HG02943 (cell line): ENCODE data around the gene BCLAF1.
"Not testable (repeated sequence)": the region's sequence is repeated elsewhere in the genome, so short reads cannot be mapped to it uniquely, and the experiment has no call there.

Experiments
- ATAC-seq: cut with Tn5 transposase; IDR thresholded peaks from one replicate; pipeline ENCODE4 v1.9.1; 2021; ENCODE audit warnings: mild to moderate bottlenecking, low read depth, moderate library complexity; ENCODE audit not compliant: unreplicated experiment

The BCLAF1 gene

DNA sequence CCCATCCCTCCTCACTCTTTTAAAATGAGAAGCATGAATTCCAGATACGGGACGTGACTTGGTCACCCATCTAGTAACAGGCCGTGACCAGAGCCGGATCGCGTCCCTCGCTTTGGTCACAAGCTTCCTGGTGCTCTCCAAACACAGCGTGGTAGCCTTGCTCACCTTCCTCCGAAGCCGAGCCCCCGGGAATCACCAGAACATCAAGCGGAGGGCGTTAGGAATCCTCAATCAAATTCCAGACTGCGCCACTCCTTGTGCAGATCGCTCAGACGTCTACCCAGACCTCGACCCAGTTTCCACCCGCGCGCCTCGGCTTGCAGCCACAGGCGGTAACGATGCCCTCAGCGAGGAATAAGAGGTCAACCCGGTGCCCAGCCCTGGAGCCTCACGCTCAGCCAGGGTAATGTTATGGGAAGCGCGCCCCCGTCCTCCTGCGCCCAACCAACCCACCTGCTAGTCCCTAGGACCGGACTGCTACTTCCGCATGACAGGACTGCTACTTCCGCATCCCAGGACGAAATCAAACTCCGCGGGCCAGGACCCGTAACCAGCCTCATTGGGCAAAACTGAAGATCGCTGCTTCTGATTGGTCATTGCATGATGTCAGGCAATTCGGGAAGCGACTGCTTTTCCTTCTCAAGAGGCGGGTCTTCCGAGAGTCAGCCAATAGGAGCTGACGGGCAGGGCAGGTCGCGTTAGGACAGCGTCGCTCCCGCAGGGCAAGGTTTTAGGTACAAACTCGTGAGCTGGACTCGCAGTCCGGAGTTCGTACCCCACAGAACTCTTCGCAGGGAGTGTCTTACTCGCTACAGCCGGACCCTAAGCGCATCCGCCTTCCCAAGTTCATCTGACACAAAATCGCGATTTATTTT lies 39.6 kb downstream of the BCLAF1 start, which contains the start of gene MTFR2:
Gene MTFR2, minus strand, starts transcription at position 501 of the 875 bp plus-strand sequence. CDS start 1,212 bp downstream, outside the sequence.
- ATAC-seq, result peak; percentile 97

DNA sequence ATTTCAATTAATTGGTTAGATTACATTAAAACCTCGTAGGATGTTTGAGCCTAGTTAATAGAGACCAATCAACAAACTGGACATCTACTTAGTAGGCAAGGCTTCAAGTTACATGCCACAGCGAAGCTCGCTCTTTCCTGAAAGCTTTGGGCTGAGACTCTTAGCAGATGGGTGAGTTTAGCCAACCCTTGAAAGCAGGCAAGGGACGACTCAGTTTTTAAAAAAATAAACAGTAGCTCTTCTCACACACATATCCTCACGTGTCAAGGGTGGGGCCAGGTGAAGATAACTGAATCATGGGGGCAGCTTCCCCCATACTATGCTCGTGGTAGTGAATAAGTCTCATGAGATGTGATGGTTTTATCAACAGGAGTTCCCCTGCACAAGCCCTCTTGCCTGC lies 40.3 kb downstream of the BCLAF1 start:
- ATAC-seq, result no peak

- no peak for ATAC-seq
Measured at GRCh38 chr6:136244061-136244616, 45.5 kb downstream of the BCLAF1 start.

GRCh38 chr6:136236466-136237293 lies 53.0 kb downstream of the BCLAF1 start:
- ATAC-seq, result no peak

DNA sequence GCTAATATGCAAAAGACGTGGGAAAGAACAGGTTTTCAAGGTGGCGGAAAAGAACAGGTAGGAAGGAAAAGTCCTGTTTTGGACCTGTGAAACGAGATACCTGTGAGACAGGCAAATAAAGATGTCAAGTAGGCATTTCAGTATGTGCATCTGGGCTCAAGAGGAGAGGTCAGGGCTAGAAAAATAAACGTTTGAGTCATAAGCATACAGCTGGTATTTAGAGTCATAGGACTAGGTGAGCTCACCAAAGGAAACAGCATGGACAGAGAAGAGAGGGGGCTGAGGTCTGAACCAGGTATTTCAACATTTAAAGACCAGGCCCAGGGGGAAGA lies 54.4 kb downstream of the BCLAF1 start:
- no peak for ATAC-seq

- ATAC-seq, result no peak
Measured at GRCh38 chr6:136232701-136233100, 56.9 kb downstream of the BCLAF1 start.

DNA sequence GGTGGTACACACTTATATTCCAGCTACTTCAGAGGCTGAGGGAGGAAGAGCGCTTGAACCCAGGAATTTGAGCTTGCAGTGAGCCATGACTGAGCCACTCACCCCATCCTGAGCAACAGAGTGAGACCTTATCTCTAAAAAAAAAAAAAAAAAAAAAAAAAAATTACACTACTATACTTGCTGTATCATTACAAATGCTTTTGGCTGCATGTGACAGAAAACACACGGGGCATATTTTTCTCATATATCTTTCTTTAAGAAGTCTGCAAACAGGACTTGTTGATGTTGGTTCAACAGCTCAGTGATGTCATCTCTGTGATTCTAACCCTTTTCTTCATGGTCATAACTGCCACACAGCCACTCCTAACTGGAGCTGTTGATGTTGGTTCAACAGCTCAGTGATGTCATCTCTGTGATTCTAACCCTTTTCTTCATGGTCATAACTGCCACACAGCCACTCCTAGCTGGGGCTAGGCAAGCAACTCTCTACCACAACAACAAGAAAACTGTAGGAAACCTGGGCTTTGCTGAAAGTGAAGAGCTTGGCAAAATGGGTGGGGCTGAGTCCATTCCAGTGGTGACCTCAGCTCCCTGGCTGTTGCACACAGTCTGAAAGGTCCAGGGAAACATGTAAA lies 59.3 kb downstream of the BCLAF1 start:
- ATAC-seq, result no peak

DNA sequence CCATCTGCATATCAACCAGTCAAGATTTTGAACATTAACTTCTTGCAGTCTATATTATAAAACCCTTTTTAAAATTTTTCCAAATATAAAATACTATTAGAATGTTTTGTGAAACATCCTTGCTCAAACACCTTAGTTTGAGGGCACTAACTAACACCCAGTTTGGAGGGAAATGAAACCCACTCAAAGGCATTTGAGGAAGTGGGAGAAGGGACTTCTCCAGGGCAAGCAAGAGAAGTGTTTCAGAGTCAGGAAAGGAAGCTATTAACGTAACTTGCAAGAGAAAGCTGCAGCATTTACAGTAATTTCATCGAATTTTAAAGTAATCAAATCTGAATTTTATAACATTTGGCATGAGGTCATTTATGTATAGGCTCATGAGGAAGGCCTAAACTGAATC lies 60.8 kb downstream of the BCLAF1 start:
- ATAC-seq, result no peak

- no peak for ATAC-seq
Measured at GRCh38 chr6:136226674-136227377, 62.8 kb downstream of the BCLAF1 start.

GRCh38 chr6:136226027-136226673 lies 63.5 kb downstream of the BCLAF1 start:
- peak; percentile 73 for ATAC-seq

DNA sequence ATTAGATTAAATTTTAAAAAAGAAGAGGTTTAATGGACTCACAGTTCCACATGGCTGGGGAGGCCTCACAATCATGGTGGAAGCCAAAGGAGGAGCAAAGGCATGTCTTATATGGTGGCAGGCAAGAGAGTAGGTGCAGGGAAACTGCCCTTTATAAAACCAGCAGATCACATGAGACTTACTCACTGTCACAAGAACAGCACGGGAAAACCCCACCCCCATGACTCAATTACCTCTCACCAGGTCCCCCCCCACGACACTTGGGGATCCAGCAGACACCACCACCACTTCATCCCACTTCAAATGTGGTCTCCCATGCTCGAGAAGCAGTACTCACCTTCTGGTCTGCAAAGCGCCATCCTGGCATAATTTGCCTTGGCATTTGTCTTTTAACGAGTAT lies 64.2 kb downstream of the BCLAF1 start:
- ATAC-seq, result no peak

DNA sequence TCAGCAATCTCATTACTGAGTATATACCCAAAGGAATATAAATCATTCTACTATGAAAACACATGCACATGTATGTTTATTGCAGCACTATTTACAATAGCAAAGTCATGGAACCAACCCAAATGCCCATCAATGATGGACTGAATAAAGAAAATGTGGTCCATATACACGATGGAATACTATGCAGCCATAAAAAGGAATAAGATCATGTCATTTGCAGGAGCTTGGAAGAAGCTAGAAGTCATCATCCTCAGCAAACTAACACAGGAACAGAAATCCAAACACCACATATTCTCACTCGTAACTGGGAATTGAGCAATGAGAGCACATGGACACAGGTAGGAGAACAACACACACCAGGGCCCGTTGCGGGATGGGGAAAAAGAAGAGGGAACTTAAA lies 64.7 kb downstream of the BCLAF1 start:
- not testable (repeated sequence) for ATAC-seq

GRCh38 chr6:136216503-136217401 lies 72.9 kb downstream of the BCLAF1 start:
- no peak for ATAC-seq

- ATAC-seq, result no peak
Measured at GRCh38 chr6:136213853-136214252, 75.8 kb downstream of the BCLAF1 start.

DNA sequence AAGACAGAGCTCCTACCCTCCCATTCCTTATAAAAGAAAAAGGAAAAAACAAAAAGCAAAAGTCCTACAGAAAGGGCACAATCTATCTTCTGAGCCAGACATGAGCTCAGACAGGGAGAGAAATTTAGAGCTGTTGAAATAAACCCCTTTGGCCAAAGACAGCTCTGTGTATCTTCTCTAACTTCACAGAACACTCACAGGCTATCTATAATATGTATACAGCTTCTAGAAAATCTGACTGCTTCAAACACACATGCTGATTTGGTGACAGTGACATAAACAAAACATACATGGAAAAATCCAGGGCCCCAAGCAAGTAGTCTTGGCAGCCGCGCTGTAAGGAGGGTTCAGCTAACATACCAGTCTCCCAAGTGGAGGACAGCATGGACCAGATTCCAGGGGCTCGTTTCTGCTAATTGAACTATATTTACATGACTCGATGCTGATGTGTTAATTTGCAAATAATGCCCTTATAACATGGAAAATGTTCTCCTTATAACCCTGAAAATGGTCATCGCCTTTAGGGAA lies 76.6 kb downstream of the BCLAF1 start:
- no peak for ATAC-seq

DNA sequence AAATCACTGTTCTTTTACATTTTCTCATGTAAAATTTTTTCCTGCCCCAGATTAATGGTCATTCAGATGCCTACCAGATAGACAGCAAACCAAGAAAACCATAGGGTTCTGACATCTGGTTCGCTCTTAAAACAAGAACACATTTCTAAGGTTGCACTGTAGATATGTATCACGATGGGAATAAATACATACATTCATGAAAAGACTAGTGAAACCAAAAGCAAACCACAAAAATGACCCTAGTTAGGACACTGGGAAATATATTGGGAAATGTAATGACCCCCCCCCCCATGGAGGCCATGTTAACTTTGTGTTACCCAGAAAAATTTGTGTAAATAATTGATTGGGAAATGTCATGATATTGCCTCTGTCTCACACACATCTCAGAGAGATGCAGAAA lies 77.0 kb downstream of the BCLAF1 start:
- no peak for ATAC-seq

DNA sequence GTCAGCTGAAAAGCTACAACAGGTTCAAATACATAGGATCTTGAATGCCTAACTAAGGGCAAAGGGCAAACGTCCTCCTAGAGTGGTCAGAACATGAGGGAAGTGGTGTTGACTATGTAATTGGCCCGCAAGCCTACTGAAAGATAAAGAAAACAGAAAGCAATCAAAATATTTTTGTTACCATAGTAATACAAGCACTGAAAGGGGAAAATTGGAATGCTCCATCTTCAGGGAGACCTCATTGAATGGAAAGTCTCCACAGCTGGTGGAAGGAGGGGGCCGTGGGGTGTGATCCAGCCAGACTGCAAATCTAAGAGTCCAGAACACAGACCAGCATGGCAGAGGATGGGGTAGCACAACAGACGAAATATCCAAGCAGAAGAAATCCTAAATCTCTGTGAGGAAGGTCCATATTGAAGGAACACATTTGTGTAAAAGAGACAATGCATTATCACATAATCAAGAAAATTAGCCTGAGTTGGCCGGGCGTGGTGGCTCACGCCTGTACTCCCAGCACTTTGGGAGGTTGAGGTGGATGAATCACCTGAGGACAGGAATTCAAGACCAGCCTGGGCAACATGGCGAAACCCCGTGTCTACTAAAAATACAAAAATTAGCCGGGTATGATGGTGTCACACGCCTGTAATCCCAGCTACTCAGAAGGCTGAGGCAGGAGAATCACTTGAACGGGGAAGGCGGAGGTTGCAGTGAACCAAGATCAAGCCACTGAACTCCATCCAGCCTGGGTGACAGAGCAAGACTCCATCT lies 79.1 kb downstream of the BCLAF1 start:
- ATAC-seq, result no peak

DNA sequence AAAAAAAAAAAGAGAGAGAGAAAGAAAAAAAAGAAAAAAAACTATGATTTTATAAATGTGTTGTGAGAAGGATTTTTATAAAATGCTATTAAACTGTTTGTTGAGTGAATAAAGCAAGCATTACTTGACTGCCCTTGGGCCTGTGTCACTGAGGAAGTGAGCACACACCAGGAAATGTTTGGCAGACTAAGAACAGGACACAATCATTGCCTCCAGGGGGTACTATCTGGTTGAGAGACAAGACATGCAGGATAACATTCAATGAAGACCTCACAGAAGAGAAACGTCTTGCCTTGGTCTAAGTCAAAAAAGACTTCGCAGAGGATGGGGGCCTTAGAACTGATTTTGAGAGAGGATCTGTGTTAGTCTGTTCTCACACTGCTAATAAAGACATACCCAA lies 80.2 kb downstream of the BCLAF1 start:
- no peak for ATAC-seq
